Measurements from ENCODE around the gene RPGRIP1. TPM values are rescaled to one million over a fixed set of nuclear protein-coding genes. Genes with fewer than 3 reads are reported as not detected.

RPGRIP1 gene
- total RNA-seq (under 1 TPM in 2 of 7 donors, not detected in 5; 0.34 to 0.42 TPM), polyA plus RNA-seq (under 1 TPM; 0.15 to 0.28 TPM)
- long read RNA-seq, donor 1, result 0 reads
- long read RNA-seq, donor 2, partial matches to known transcripts, result 499 of 573 reads
- long read RNA-seq, donor 2, other reads (novel, unspliced or antisense), result 74 of 573 reads
- long read RNA-seq, donor 3, result 0 reads

DNA sequence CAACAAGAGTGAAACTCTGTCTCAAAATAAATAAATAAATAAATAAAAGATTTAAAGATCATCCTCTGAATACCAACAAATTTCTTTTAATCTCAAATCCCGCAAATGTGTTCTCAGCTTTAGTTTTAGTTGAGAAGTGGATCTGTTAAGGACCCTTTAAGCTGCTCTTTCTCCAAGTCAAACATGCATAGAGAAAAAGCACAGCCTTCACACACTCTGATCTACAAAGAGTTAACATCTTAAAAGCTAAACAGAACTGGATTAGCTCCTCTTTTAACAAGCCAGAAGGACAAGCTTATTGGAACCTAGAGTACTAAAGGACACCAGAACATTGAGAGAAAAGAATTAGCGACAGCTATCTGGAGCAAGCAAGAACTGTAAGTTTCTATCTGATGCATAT lies at the start of gene RPGRIP1:
TSS of gene RPGRIP1 (plus strand) at position 301 of the 400 bp plus-strand sequence. CDS start 7,894 bp downstream, outside the sequence.
- H3K27me3 ChIP-seq, result no peaks in the 10 kb centered on the region
- H3K4me1 ChIP-seq (ENCODE audit: insufficient read depth), result no peaks in the 10 kb centered on the region
- 83 to 94% (median 92%) methylated on average over 2 of the region's 2 CpGs for WGBS, 3 donors
- no peak within 1 kb of the TSS for H3K4me3 ChIP-seq
- intact Hi-C loops (cut with DNase I), result no loop called here
- no peak for DNase-seq
- TF ChIP-seq CTCF (IDR thresholded peaks at IDR 0.05) (no peak), EP300 (IDR thresholded peaks at IDR 0.05) (no peak), POLR2A (IDR thresholded peaks at IDR 0.05) (no peak)
- H3K9me3 ChIP-seq, result no peaks in the 10 kb centered on the region
- no peak within 1 kb of the TSS for H3K27ac ChIP-seq
- no peaks in the 10 kb centered on the region for H3K36me3 ChIP-seq

DNA sequence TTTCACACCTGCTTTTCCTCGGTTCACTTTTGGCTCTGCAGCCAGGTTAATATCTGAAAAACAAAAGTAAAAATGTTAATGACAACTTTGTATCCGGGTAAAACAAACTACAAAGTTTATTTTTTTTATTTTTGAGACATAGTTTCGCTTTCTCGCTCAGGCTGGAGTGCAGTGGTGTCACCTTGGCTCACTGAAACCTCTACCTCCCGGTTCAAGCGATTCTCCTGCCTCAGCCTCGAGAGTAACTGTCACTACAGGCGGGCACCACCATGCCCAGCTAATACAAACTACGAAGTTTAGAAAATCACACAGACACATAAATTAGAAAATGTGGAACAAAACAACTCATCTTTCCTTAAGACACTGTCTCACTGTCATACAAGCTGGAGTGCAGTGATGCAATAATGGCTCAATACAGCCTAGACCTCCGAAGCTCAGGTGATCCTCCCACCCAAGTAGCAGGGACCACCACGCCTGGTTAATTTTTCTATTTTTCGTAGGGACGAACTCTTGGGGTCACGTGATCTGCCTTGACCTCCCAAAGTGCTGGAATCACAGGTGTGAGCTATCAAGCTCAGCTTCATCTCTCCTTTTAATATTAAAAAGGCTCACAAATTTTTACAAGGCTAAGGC lies 48.7 kb upstream of the RPGRIP1 start:
- Histone ChIP-seq H3K9me3 (no peaks in the 10 kb centered on the region), H3K27ac (no peak overlapping the region), H3K4me3 (no peak overlapping the region), H3K27me3 (no peaks in the 10 kb centered on the region), H3K36me3 (no peaks in the 10 kb centered on the region), H3K4me1 (ENCODE audit: insufficient read depth) (peaks cover 9% of the 10 kb centered on the region)
- TF ChIP-seq EP300 (IDR thresholded peaks at IDR 0.05) (no peak), CTCF (IDR thresholded peaks at IDR 0.05) (no peak), POLR2A (IDR thresholded peaks at IDR 0.05) (no peak)
- intact Hi-C loops (cut with DNase I), result no loop called here
- no peak for DNase-seq
- 51 to 71% (median 58%) methylated on average over 14 of the region's 14 CpGs for WGBS, 3 donors

- intact Hi-C loops (cut with DNase I), result no loop called here
- no peak overlapping the region for H3K4me3 ChIP-seq
- H3K4me1 ChIP-seq (ENCODE audit: insufficient read depth), result peaks cover 11% of the 10 kb centered on the region
- H3K27me3 ChIP-seq, result no peaks in the 10 kb centered on the region
- no peaks in the 10 kb centered on the region for H3K36me3 ChIP-seq
- no peaks in the 10 kb centered on the region for H3K9me3 ChIP-seq
- DNase-seq, result no peak
- no peak for TF ChIP-seq POLR2A (IDR thresholded peaks at IDR 0.05)
- TF ChIP-seq EP300 (IDR thresholded peaks at IDR 0.05), result no peak
- no peak overlapping the region for H3K27ac ChIP-seq
- WGBS, 3 donors, result 50 to 57% (median 55%) methylated on average over 8 of the region's 8 CpGs
Observed at GRCh38 chr14:21233457-21234076, 46.3 kb upstream of the RPGRIP1 start.

- no peaks in the 10 kb centered on the region for H3K27me3 ChIP-seq
- 78 to 85% (median 81%) methylated on average over 5 of the region's 5 CpGs for WGBS, 3 donors
- H3K36me3 ChIP-seq, result no peaks in the 10 kb centered on the region
- no peak for TF ChIP-seq POLR2A (IDR thresholded peaks at IDR 0.05)
- TF ChIP-seq EP300 (IDR thresholded peaks at IDR 0.05), result no peak
- no peak for TF ChIP-seq CTCF (IDR thresholded peaks at IDR 0.05)
- H3K4me1 ChIP-seq (ENCODE audit: insufficient read depth), result peaks cover 11% of the 10 kb centered on the region
- H3K27ac ChIP-seq, result no peak overlapping the region
- DNase-seq, result no peak
- no peaks in the 10 kb centered on the region for H3K9me3 ChIP-seq
- no peak overlapping the region for H3K4me3 ChIP-seq
- intact Hi-C loops (cut with DNase I), result no loop called here
Observed at GRCh38 chr14:21234112-21234511, 45.8 kb upstream of the RPGRIP1 start.

All from ovary (tissue), 10 donors.